Measurements from ENCODE around the gene TNFRSF25.
"Not testable (repeated sequence)": the region's sequence is repeated elsewhere in the genome, so short reads cannot be mapped to it uniquely, and the experiment has no call there.

Gene TNFRSF25

GRCh38 chr1:6435547-6435946, 30.4 kb downstream of the TNFRSF25 start:
- DNase-seq (ENCODE audit: low read depth, low spot score), result no peak
- CTCF ChIA-PET, result interaction anchor here (2.0 to 6.8 kb wide), 3 partner anchors 16 to 188 kb away, joined by 5 to 107 read pairs (median 82); partner anchors contain the start of genes HES2 and HES3
- no peak overlapping the region for H3K4me3 ChIP-seq (ENCODE audit: low read depth, low read length)
- POLR2A ChIA-PET, result no interaction called here
- no peak for TF ChIP-seq CTCF (IDR thresholded peaks at IDR 0.05; ENCODE audit: insufficient read depth, low read length, missing control alignments)

- ChIA-PET CTCF (interaction anchor here (2.0 to 4.7 kb wide), 2 partner anchors 15 to 187 kb away, joined by 5 to 82 read pairs; partner anchors contain the start of genes HES2 and HES3), POLR2A (no interaction called here)
- no peak overlapping the region for H3K4me3 ChIP-seq (ENCODE audit: low read depth, low read length)
- DNase-seq (ENCODE audit: low read depth, low spot score), result no peak
- TF ChIP-seq CTCF (IDR thresholded peaks at IDR 0.05; ENCODE audit: insufficient read depth, low read length, missing control alignments), result no peak
Measured at GRCh38 chr1:6435129-6435528, 30.8 kb downstream of the TNFRSF25 start.

GRCh38 chr1:6434186-6434585, 31.8 kb downstream of the TNFRSF25 start:
- no peak for TF ChIP-seq CTCF (IDR thresholded peaks at IDR 0.05; ENCODE audit: insufficient read depth, low read length, missing control alignments)
- H3K4me3 ChIP-seq (ENCODE audit: low read depth, low read length), result no peak overlapping the region
- DNase-seq (ENCODE audit: low read depth, low spot score), result no peak
- POLR2A ChIA-PET, result no interaction called here
- CTCF ChIA-PET, result interaction anchor here (2.0 kb wide), 1 partner anchor 14 kb away, joined by 5 read pairs; the partner anchor contains the start of gene HES2

GRCh38 chr1:6431645-6432579, 34.1 kb downstream of the TNFRSF25 start:
- H3K4me3 ChIP-seq (ENCODE audit: low read depth, low read length); POLR2A ChIA-PET; DNase-seq (ENCODE audit: low read depth, low spot score): not testable (repeated sequence)
- CTCF ChIA-PET, result interaction anchor here (1.6 to 2.0 kb wide), 2 partner anchors 9 to 18 kb away, joined by 4 to 9 read pairs; no protein-coding TSS in a partner anchor

- CTCF ChIA-PET, result interaction anchor here (0.6 to 3.9 kb wide), 5 partner anchors 9 to 84 kb away, joined by 3 to 34 read pairs (median 3); no protein-coding TSS in a partner anchor
- POLR2A ChIA-PET; H3K4me3 ChIP-seq (ENCODE audit: low read depth, low read length); DNase-seq (ENCODE audit: low read depth, low spot score): not testable (repeated sequence)
Measured at GRCh38 chr1:6429660-6430411, 36.1 kb downstream of the TNFRSF25 start.

- POLR2A ChIA-PET; H3K4me3 ChIP-seq (ENCODE audit: low read depth, low read length); DNase-seq (ENCODE audit: low read depth, low spot score): not testable (repeated sequence)
- CTCF ChIA-PET, result interaction anchor here (3.9 kb wide), 1 partner anchor 11 kb away, joined by 34 read pairs; no protein-coding TSS in a partner anchor
Measured at GRCh38 chr1:6428453-6428852, 37.5 kb downstream of the TNFRSF25 start.

- no peak for DNase-seq (ENCODE audit: low read depth, low spot score)
- ChIA-PET CTCF (interaction anchor here (1.7 to 3.9 kb wide), 2 partner anchors 11 kb away, joined by 20 to 34 read pairs; no protein-coding TSS in a partner anchor), POLR2A (no interaction called here)
- H3K4me3 ChIP-seq (ENCODE audit: low read depth, low read length), result no peak overlapping the region
- no peak for TF ChIP-seq CTCF (IDR thresholded peaks at IDR 0.05; ENCODE audit: insufficient read depth, low read length, missing control alignments)
Measured at GRCh38 chr1:6427441-6428390, 38.3 kb downstream of the TNFRSF25 start.

All from AG04449 (cell line).